Natural killer cell (primary cell): Measurements from ENCODE around the gene SLC4A7. TPM values are rescaled to one million over a fixed set of nuclear protein-coding genes. Genes with fewer than 3 reads are reported as not detected.

Source experiments
- ATAC-seq, 3 donors: fragments of 150-1000 bp in 2 of 3; fragments of 200-7000 bp in 1 of 3; cut with Tn5 transposase; 1 replicate in 1 of 3; 2 replicates in 2 of 3; pipeline ENCODE4 v1.10.0; 2021; ENCODE audit warnings: mild to moderate bottlenecking in 2 of 3, moderate library complexity in 2 of 3
- DNase-seq, 2 donors: peaks; one replicate each; pipeline versions ENCODE4 v3.0.0 to v3.0.0-alpha.2; 2013 to 2021; ENCODE audit warnings: mixed read lengths in 1 of 2
- H3K27ac ChIP-seq: one replicate; pipeline ENCODE4 v1.5.1; 2013; ENCODE audit warnings: mild to moderate bottlenecking, low read length
- H3K27me3 ChIP-seq: one replicate; pipeline ENCODE4 v1.6.1; 2013; ENCODE audit warnings: low read length; ENCODE audit not compliant: control insufficient read depth, insufficient read depth
- H3K36me3 ChIP-seq: one replicate; pipeline ENCODE4 v1.6.1; 2013; ENCODE audit warnings: low read length; ENCODE audit not compliant: control insufficient read depth, insufficient read depth
- H3K4me1 ChIP-seq: one replicate; pipeline ENCODE4 v1.6.1; 2013; ENCODE audit warnings: low read length; ENCODE audit not compliant: control insufficient read depth, insufficient read depth
- H3K4me3 ChIP-seq: one replicate; pipeline ENCODE4 v1.5.1; 2013; ENCODE audit warnings: low read length
- H3K9me3 ChIP-seq: one replicate; pipeline ENCODE4 v1.6.1; 2013; ENCODE audit warnings: low read length; ENCODE audit not compliant: control insufficient read depth, insufficient read depth
- H3K27ac Mint-ChIP-seq, 2 donors: one replicate each; pipeline ENCODE4 v1.8.0; 2022; ENCODE audit warnings: mild to moderate bottlenecking in 2 of 2, mixed read lengths in 2 of 2, moderate library complexity in 1 of 2
- H3K27me3 Mint-ChIP-seq, 2 donors: one replicate each; pipeline ENCODE4 v1.8.0; 2022; ENCODE audit warnings: low read depth in 2 of 2, mixed read lengths in 2 of 2
- H3K36me3 Mint-ChIP-seq: one replicate; pipeline ENCODE4 v1.8.0; 2022; ENCODE audit warnings: mixed read lengths
- H3K4me1 Mint-ChIP-seq, 2 donors: one replicate each; pipeline ENCODE4 v1.8.0; 2022; ENCODE audit warnings: mixed read lengths in 2 of 2
- H3K4me3 Mint-ChIP-seq: one replicate; pipeline ENCODE4 v1.8.0; 2022; ENCODE audit warnings: mild to moderate bottlenecking, moderate library complexity, mixed read lengths
- H3K9me3 Mint-ChIP-seq, 2 donors: one replicate each; pipeline ENCODE4 v1.8.0; 2022; ENCODE audit warnings: mixed read lengths in 2 of 2
- WGBS: methylation state at CpG from one replicate; pipeline ENCODE4 v1.1.7; 2013; ENCODE audit warnings: missing lambda C conversion rate; ENCODE audit not compliant: insufficient coverage; 5-methylcytosine and 5-hydroxymethylcytosine counted together
- intact Hi-C: fragments of 100-400 bp; cut with micrococcal nuclease; formaldehyde crosslinking; loops from one replicate; pipeline ENCODE4 v1.14.2; 2022
- total RNA-seq, 4 donors: library from RNA; stranded (reverse); fragments of 120-200 nt in 1 of 4; gene quantifications; one replicate each; pipeline versions ENCODE4 v1.2.3 to v1.2.4, GENCODE V29; 2013 to 2022
- TF ChIP-seq, protein P1 (sequence below): fragments of 200-600 bp; IDR thresholded peaks from one replicate; pipeline ENCODE4 v1.8.0; 2022; ENCODE audit warnings: antibody characterized with exemption

The SLC4A7 gene
- total RNA-seq, 3 donors from 2014 or later (not counting 1 experiment from before 2014, with no cell fraction given), result 36.4 to 48.0 (median 41.3) TPM

DNA sequence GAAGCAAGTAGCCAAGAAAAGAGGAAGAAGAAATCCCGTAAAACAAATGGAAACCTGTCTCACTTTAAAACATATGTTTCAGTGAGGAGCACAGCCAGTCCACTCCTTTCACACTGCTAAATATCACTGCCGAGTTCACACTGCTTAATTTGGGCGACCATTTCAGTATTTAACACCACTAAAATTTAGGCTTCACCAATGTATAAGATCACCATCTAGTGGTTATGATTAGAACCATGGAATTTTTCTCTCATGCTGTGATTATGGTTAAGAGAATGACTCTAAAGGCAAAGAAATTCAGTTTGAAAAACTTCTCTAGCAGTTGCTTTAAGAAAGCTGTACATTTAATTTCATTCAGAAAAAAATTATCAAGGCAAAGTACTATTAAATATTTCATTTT lies 16.6 kb downstream of the SLC4A7 start:
- H3K4me3 ChIP-seq, result no peak overlapping the region
- WGBS, result 0% methylated on average over 2 of the region's 3 CpGs

DNA sequence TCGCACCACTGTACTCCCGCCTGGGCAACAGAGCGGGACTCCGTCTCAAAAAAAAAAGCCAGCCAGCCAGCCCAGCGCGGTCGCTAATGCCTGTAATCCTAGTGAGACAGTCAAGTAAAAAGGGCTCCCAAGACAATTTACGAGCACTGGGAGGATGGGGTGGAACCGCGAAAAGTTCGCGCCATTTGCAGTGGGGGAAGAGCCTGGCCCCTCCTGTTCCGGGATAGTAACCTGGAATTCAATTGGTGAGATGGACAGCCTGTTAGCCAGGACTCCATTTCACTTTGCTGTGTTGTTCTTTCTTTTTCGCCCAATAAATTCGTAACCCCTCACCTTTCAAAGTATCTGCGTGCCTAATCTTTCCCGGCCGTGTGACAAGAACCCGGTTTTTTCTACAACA lies 19.5 kb downstream of the SLC4A7 start:
- H3K4me1 Mint-ChIP-seq, result peaks cover 0 to 25% of the 10 kb centered on the region in 2 donors
- no peak overlapping the region for H3K27ac Mint-ChIP-seq
- no peaks in the 10 kb centered on the region for H3K36me3 Mint-ChIP-seq
- Histone ChIP-seq H3K4me1 (no peaks in the 10 kb centered on the region), H3K36me3 (no peaks in the 10 kb centered on the region), H3K27me3 (no peaks in the 10 kb centered on the region), H3K27ac (no peak overlapping the region), H3K9me3 (no peaks in the 10 kb centered on the region), H3K4me3 (no peak overlapping the region)
- no peaks in the 10 kb centered on the region for H3K9me3 Mint-ChIP-seq
- WGBS, result 98% methylated on average over 19 of the region's 19 CpGs
- ATAC-seq (no peak), DNase-seq (no peak)
- intact Hi-C loops, result loop anchor here (5.0 kb wide), 1 partner anchor 332 kb away; no protein-coding TSS in a partner anchor
- no peak overlapping the region for H3K4me3 Mint-ChIP-seq
- TF ChIP-seq, protein P1, sequence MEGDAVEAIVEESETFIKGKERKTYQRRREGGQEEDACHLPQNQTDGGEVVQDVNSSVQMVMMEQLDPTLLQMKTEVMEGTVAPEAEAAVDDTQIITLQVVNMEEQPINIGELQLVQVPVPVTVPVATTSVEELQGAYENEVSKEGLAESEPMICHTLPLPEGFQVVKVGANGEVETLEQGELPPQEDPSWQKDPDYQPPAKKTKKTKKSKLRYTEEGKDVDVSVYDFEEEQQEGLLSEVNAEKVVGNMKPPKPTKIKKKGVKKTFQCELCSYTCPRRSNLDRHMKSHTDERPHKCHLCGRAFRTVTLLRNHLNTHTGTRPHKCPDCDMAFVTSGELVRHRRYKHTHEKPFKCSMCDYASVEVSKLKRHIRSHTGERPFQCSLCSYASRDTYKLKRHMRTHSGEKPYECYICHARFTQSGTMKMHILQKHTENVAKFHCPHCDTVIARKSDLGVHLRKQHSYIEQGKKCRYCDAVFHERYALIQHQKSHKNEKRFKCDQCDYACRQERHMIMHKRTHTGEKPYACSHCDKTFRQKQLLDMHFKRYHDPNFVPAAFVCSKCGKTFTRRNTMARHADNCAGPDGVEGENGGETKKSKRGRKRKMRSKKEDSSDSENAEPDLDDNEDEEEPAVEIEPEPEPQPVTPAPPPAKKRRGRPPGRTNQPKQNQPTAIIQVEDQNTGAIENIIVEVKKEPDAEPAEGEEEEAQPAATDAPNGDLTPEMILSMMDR, result no peak
- no peaks in the 10 kb centered on the region for H3K27me3 Mint-ChIP-seq

More for the DNA sequence above, 16.6 kb downstream of the SLC4A7 start:
- Mint-ChIP-seq H3K27me3 (no peaks in the 10 kb centered on the region), H3K9me3 (no peaks in the 10 kb centered on the region), H3K36me3 (no peaks in the 10 kb centered on the region), H3K4me3 (no peak overlapping the region), H3K27ac (peak overlapping the region; percentile 34 to 48), H3K4me1 (peaks cover 7 to 14% of the 10 kb centered on the region in 2 donors)
- ATAC-seq (peak; percentile 86 to 97 (median 96)), DNase-seq (peak in 1 of 2 donors; percentile 68)
- no peaks in the 10 kb centered on the region for H3K4me1 ChIP-seq
- H3K36me3 ChIP-seq, result no peaks in the 10 kb centered on the region
- no peaks in the 10 kb centered on the region for H3K27me3 ChIP-seq
- no peak overlapping the region for H3K27ac ChIP-seq
- intact Hi-C loops, result loop anchor here (1.0 to 5.0 kb wide), 3 partner anchors 110 to 335 kb away; no protein-coding TSS in a partner anchor
- H3K9me3 ChIP-seq, result no peaks in the 10 kb centered on the region
- TF ChIP-seq, protein P1, result peak; percentile 62

DNA sequence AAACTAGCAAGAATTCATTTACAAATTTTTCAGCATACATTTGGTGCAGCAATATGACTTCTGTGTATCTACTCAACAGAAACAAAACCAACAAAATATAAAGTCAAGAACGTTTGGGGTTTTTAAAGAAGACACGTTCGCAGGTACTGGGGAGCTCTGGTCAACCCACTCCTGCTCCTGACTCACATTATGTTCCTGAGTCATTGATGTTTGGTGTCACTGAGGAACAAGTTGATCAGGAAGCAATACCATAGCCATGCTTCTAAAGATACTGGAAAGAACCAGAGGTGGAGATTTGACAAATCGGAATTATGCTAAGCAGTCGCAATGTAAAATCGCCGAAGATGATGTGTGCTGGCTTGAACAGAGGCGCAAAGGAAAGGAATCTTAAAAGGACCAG lies 22.0 kb downstream of the SLC4A7 start:
- no peak for DNase-seq

More for the DNA sequence above, 22.0 kb downstream of the SLC4A7 start:
- Mint-ChIP-seq H3K27ac (no peak overlapping the region), H3K36me3 (no peaks in the 10 kb centered on the region), H3K4me3 (no peak overlapping the region), H3K4me1 (peaks cover 0 to 19% of the 10 kb centered on the region in 2 donors), H3K9me3 (no peaks in the 10 kb centered on the region), H3K27me3 (no peaks in the 10 kb centered on the region)
- H3K4me1 ChIP-seq, result no peaks in the 10 kb centered on the region
- no peak overlapping the region for H3K4me3 ChIP-seq
- H3K27ac ChIP-seq, result no peak overlapping the region
- no peaks in the 10 kb centered on the region for H3K9me3 ChIP-seq
- no peaks in the 10 kb centered on the region for H3K36me3 ChIP-seq
- TF ChIP-seq, protein P1, result no peak
- H3K27me3 ChIP-seq, result no peaks in the 10 kb centered on the region
- ATAC-seq, result no peak
- WGBS, result 95% methylated on average over 8 of the region's 8 CpGs
- intact Hi-C loops, result no loop called here
